Nephron progenitor cell (in vitro differentiated cells): ENCODE results near the gene CSF3.
A peak's percentile ranks its signal among the peaks of the same experiment; 100 is the strongest.

Experiments
- DNase-seq: peaks from one replicate; pipeline ENCODE4 v3.0.0; 2021
- H3K27ac Mint-ChIP-seq: 2 replicates; pipeline ENCODE4 v1.8.0; 2021; ENCODE audit warnings: mild to moderate bottlenecking, moderate library complexity, mixed read lengths
- H3K27me3 Mint-ChIP-seq: 2 replicates; pipeline ENCODE4 v1.8.0; 2021; ENCODE audit warnings: mild to moderate bottlenecking, low read depth, mixed read lengths; ENCODE audit not compliant: poor library complexity
- H3K36me3 Mint-ChIP-seq: 2 replicates; pipeline ENCODE4 v1.8.0; 2021; ENCODE audit warnings: low read depth, mixed read lengths
- H3K4me1 Mint-ChIP-seq: 2 replicates; pipeline ENCODE4 v1.8.0; 2021; ENCODE audit warnings: mixed read lengths
- H3K4me3 Mint-ChIP-seq: 2 replicates; pipeline ENCODE4 v1.8.0; 2021; ENCODE audit warnings: mild to moderate bottlenecking, moderate library complexity, mixed read lengths
- H3K9me3 Mint-ChIP-seq: 2 replicates; pipeline ENCODE4 v1.8.0; 2021; ENCODE audit warnings: mild to moderate bottlenecking, moderate library complexity, mixed read lengths
- CTCF ChIP-seq: fragments of 200-600 bp; sonication (generic); IDR thresholded peaks from 2 replicates; pipeline ENCODE4 v1.5.0; 2021; ENCODE audit warnings: antibody characterized with exemption

Gene CSF3

GRCh38 chr17:40019140-40019991 lies 4.1 kb downstream of the CSF3 start:
- Mint-ChIP-seq H3K27ac (peak overlapping the region; percentile 97), H3K9me3 (no peaks in the 10 kb centered on the region), H3K36me3 (peaks cover 31% of the 10 kb centered on the region), H3K4me1 (peaks cover 50% of the 10 kb centered on the region), H3K4me3 (peak overlapping the region; percentile 59), H3K27me3 (peaks cover 6% of the 10 kb centered on the region)
- no peak for TF ChIP-seq CTCF
- DNase-seq: no peak

- TF ChIP-seq CTCF: no peak
- peaks cover 42% of the 10 kb centered on the region for H3K4me1 Mint-ChIP-seq
- H3K4me3 Mint-ChIP-seq: no peak overlapping the region
- no peaks in the 10 kb centered on the region for H3K9me3 Mint-ChIP-seq
- peaks cover 34% of the 10 kb centered on the region for H3K36me3 Mint-ChIP-seq
- no peak for DNase-seq
- peaks cover 6% of the 10 kb centered on the region for H3K27me3 Mint-ChIP-seq
- no peak overlapping the region for H3K27ac Mint-ChIP-seq
These were observed 4.9 kb downstream of the CSF3 start for GRCh38 chr17:40020146-40020545.

DNA sequence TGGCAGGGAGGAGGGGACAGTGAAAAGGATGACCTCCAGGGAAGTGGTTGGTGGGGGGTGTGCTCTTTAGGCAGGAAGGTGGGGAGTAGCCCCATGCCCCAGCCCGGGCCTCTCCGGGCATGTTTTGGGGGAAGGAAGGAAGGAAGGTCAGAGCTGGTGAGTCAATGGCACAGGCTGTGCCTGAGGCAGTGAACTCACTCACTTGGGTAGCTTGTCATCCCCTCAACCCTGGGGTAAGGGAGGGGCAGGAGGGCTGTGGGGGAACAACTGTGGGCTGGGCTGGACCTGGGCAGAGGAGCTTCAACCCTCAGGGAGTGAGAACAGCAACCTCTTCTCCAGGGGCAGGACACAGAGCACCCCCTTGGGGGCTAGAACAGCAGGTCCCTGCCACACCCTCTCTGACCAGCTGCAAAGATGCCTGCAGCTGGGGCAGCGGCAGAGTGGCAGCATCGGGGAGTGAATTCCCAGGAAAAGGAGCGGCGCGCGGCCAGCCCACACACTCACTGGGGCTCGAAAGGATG lies 6.3 kb downstream of the CSF3 start:
- Mint-ChIP-seq H3K4me1 (peaks cover 36% of the 10 kb centered on the region), H3K27ac (no peak overlapping the region), H3K4me3 (no peak overlapping the region), H3K36me3 (peaks cover 48% of the 10 kb centered on the region), H3K9me3 (no peaks in the 10 kb centered on the region), H3K27me3 (no peaks in the 10 kb centered on the region)
- no peak for DNase-seq
- no peak for TF ChIP-seq CTCF

DNA sequence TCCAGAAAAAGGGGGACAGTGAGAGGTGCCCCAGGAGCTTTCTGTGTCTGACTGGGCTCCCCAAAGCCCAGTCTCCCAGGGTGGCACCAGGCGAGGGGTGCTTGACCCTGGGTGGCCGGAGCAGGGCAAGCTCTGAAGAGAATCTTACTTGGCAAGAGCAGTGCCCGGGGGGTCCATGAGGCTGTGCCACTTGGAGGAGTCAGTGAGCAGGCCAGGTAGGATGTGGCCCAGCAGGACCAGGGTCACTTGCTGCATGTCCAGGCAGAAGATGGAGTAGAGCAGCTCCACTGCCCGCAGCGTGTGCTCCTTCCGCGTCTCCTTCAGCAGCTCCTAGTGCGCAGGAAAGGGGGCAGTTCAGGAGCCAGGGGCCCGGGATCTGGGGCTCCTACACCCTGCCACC lies 7.3 kb downstream of the CSF3 start:
- Mint-ChIP-seq H3K4me1 (peaks cover 33% of the 10 kb centered on the region), H3K36me3 (peaks cover 48% of the 10 kb centered on the region), H3K27me3 (no peaks in the 10 kb centered on the region), H3K9me3 (no peaks in the 10 kb centered on the region), H3K4me3 (no peak overlapping the region), H3K27ac (no peak overlapping the region)
- no peak for TF ChIP-seq CTCF
- no peak for DNase-seq

GRCh38 chr17:40022961-40023541 lies 7.8 kb downstream of the CSF3 start:
- DNase-seq: no peak

More at GRCh38 chr17:40022961-40023541, 7.8 kb downstream of the CSF3 start:
- Mint-ChIP-seq H3K27me3 (no peaks in the 10 kb centered on the region), H3K4me3 (no peak overlapping the region), H3K27ac (no peak overlapping the region), H3K4me1 (peaks cover 27% of the 10 kb centered on the region), H3K36me3 (peaks cover 48% of the 10 kb centered on the region), H3K9me3 (no peaks in the 10 kb centered on the region)
- TF ChIP-seq CTCF: no peak
